Astrocyte of the cerebellum (primary cell): ENCODE measurements around the gene MRPL24.

Experiments used
- DNase-seq: peaks from one replicate; pipeline ENCODE4 v3.0.0-alpha.2; 2011; ENCODE audit warnings: low read depth
- H3K4me3 ChIP-seq: 2 replicates; pipeline ENCODE4 v1.5.1; 2011; ENCODE audit warnings: mild to moderate bottlenecking, low read depth, low read length, moderate library complexity
- in situ Hi-C: cut with HindIII; loops from 2 replicates; pipeline ENCODE4 v1.10.0; 2017; ENCODE audit warnings: low sequenced_read_pairs
- TF ChIP-seq, protein P1 (sequence below): IDR thresholded peaks from 2 replicates; pipeline ENCODE4 v1.5.1; 2012; ENCODE audit warnings: low read length, low read depth, moderate library complexity, mild to moderate bottlenecking; ENCODE audit errors: missing control alignments

MRPL24 gene

GRCh38 chr1:156711011-156711817 is 29.7 kb downstream of the MRPL24 start:
- in situ Hi-C loops, result no loop called here
- no peak overlapping the region for H3K4me3 ChIP-seq
- TF ChIP-seq, protein P1, sequence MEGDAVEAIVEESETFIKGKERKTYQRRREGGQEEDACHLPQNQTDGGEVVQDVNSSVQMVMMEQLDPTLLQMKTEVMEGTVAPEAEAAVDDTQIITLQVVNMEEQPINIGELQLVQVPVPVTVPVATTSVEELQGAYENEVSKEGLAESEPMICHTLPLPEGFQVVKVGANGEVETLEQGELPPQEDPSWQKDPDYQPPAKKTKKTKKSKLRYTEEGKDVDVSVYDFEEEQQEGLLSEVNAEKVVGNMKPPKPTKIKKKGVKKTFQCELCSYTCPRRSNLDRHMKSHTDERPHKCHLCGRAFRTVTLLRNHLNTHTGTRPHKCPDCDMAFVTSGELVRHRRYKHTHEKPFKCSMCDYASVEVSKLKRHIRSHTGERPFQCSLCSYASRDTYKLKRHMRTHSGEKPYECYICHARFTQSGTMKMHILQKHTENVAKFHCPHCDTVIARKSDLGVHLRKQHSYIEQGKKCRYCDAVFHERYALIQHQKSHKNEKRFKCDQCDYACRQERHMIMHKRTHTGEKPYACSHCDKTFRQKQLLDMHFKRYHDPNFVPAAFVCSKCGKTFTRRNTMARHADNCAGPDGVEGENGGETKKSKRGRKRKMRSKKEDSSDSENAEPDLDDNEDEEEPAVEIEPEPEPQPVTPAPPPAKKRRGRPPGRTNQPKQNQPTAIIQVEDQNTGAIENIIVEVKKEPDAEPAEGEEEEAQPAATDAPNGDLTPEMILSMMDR, result no peak
- no peak for DNase-seq

DNA sequence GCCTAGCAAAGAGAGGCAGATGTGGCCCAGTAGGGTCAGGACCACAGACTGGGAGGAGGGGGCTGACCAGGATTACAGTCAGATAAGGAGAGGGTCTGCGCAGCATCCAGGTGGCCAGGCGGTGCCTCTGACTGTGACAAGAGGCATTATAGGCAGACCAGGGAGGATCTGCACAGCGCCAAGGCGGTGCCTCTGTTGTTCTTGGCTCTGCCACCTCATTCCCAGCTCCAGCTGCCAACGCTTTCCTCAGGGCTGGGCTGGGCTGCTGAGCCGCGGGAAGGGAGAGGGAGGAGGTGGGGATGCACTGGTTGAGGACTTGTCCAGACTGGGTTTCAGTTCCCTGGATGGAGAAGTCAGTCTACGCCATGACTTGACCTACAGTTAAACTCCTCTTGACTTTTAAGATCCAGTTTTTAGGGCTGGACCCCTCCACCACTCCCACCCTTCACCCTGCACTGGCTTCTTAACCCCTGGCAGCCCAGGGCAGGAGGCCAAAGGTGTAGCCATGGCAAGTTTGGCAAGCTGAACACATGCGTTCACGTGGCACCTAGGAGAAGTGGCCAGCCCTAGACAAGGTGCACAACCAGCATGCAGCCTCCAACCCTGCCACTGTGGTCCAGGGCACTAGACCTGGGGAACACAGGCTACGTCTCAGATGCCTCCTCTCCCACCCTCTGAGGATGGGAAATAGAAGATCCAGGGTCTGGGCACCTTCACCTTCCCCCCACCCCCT is 31.0 kb downstream of the MRPL24 start:
- H3K4me3 ChIP-seq, result no peak overlapping the region
- TF ChIP-seq, protein P1, result no peak
- no peak for DNase-seq
- in situ Hi-C loops, result no loop called here

DNA sequence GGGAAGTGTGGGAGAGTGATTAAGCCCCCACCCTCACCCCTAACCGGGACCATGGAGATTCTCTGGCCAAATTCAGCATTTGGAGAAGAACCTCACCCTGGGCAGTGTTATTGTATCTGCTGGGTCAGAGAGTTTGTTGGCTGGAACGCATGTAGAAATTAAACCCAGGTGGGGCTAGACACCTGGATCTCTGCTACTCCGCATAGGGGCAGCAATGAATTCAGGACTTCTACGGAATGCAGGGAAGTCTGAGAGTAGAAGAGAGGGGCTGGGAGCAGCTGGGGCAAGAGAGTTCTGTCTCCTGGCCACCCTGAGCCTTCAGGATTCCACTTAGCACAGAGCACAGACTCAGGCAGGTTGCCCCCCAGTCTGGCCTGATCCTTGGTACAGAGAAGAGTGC is 31.9 kb downstream of the MRPL24 start:
- no peak overlapping the region for H3K4me3 ChIP-seq
- in situ Hi-C loops, result no loop called here
- no peak for DNase-seq
- TF ChIP-seq, protein P1, result no peak

DNA sequence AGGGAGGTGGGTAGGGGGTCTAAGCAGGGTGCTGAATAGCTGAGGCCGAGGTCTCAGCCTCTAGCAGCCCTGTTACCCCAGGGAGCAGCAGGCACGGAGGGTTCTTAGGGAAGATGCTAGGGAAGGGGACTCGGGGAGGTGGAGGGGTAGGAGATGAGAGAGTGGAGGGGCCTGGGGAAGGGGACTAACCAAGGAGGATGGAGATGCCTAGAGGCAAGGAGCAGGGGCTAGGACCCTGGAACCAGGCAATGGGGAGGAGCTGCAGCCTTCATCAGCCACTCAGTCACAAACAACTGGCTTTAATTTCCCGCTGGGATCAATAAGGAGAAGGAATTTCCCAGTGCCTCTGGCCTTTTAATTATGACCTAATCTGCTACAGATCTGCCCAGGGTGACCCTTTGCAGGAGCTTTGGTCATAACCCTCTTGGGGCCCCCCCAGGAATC is 32.6 kb downstream of the MRPL24 start:
- in situ Hi-C loops, result no loop called here
- TF ChIP-seq, protein P1, result no peak
- DNase-seq, result no peak
- no peak overlapping the region for H3K4me3 ChIP-seq

DNA sequence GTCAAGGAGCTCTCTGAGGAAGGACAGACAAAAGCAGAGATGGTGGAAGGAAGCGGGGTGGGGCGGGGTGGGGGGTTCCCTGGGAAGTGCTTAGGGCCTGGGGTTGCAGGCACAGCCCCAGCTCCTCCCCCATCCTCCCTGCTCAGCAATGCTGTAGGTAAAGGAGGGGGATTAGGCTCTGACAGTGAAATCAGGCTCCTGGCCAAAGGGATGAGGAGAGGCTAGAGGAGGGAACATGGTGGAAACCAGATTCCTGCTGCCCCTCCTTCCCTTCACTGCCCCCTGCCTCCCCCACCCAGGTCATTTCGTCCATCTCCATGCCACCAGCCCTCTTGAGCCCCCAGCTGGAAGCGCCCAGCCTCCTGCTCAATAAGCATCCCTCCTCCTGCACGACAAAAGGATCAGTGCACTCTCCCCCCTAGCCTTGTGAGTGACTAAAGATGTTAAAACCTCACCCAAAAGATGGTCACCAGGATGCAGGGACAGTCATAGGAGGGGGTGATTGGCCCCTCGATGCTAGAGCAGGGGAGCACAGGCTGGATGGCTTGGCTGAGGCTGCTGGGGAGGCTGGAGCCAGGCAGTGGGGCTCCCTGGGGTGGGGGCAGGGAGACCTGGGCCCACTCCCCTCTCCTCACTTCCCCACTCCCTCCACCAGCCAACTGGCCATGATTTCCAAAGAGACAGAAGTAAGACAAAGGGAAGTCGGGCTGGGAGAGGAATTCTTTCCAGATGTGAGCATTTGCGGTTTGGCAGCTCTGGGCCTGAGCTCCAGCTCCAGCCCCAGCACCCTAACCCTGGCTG is 33.3 kb downstream of the MRPL24 start:
- TF ChIP-seq, protein P1, result no peak
- DNase-seq, result no peak
- H3K4me3 ChIP-seq, result no peak overlapping the region
- in situ Hi-C loops, result no loop called here
